ENCODE results near the gene SORCS3. TPM values are rescaled to one million over a fixed set of nuclear protein-coding genes. Genes with fewer than 3 reads are reported as not detected.

The SORCS3 gene
- total and polyA plus RNA-seq, 2 donors (not counting 1 experiment from before 2014, with no cell fraction given): not detected

- no peaks in the 10 kb centered on the region for H3K9me3 Mint-ChIP-seq (ENCODE audit: insufficient read depth)
- intact Hi-C loops (cut with micrococcal nuclease): no loop called here
- no peak overlapping the region for H3K27ac Mint-ChIP-seq
- Histone ChIP-seq H4K20me1 (ENCODE audit: control insufficient read depth, insufficient read depth, low read length, poor library complexity, severe bottlenecking) (no peaks in the 10 kb centered on the region), H3K4me2 (replicated peaks; ENCODE audit: low read depth, low read length, poor library complexity, severe bottlenecking) (no peak overlapping the region), H3K36me3 (replicated peaks in 1 of 2; ENCODE audit: control extremely low read depth in 1 of 2, control insufficient read depth in 1 of 2, extremely low read depth in 1 of 2, insufficient read depth in 2 of 2, low read length in 1 of 2) (no peaks in the 10 kb centered on the region), H3K9me3 (ENCODE audit: control extremely low read depth in 1 of 3, control insufficient read depth in 2 of 3, insufficient read depth in 1 of 3, low read length in 2 of 3) (peaks cover 0 to 3% (median 0%) of the 10 kb centered on the region in 3 donors), H3K79me2 (ENCODE audit: control insufficient read depth, insufficient read depth, low read length) (no peaks in the 10 kb centered on the region), H3K4me1 (ENCODE audit: control insufficient read depth in 2 of 2, insufficient read depth in 2 of 2, low read length in 2 of 2) (no peaks in the 10 kb centered on the region), H3K27ac (ENCODE audit: low read length in 2 of 2) (no peak overlapping the region), H3K4me3 (ENCODE audit: control extremely low read depth in 1 of 5, extremely low read depth in 1 of 5, insufficient read depth in 1 of 5, low read depth in 2 of 5, low read length in 4 of 5) (no peak overlapping the region), H3K9ac (ENCODE audit: low read length) (no peak overlapping the region), H3K27me3 (replicated peaks in 1 of 4; ENCODE audit: control extremely low read depth in 1 of 4, control insufficient read depth in 3 of 4, insufficient read depth in 4 of 4, low read length in 3 of 4) (no peaks in the 10 kb centered on the region), H2AFZ (ENCODE audit: insufficient read depth, low read depth, low read length, poor library complexity, severe bottlenecking) (no peak overlapping the region)
- WGBS (ENCODE audit: insufficient coverage): 50% methylated on average over 3 of the region's 5 CpGs
- DNase-seq: no peak
- ChIA-PET POLR2A (no interaction called here), CTCF (no interaction called here)
- ATAC-seq (ENCODE audit: low read depth): no peak
- TF ChIP-seq CTCF (IDR thresholded peaks at IDR 0.05) (no peak), EZH2 (IDR thresholded peaks at IDR 0.05; ENCODE audit: borderline replicate concordance, insufficient read depth, low read depth, low read length, poor library complexity, severe bottlenecking) (no peak)
- H3K27me3 Mint-ChIP-seq: no peaks in the 10 kb centered on the region
- H3K4me3 Mint-ChIP-seq: no peak overlapping the region
- H3K4me1 Mint-ChIP-seq: no peaks in the 10 kb centered on the region
Observed at GRCh38 chr10:105063796-105064195, 422.7 kb downstream of the SORCS3 start.

GRCh38 chr10:105068497-105068896 is 427.4 kb downstream of the SORCS3 start:
- Histone ChIP-seq H3K4me1 (ENCODE audit: control insufficient read depth in 2 of 2, insufficient read depth in 2 of 2, low read length in 2 of 2) (no peaks in the 10 kb centered on the region), H4K20me1 (ENCODE audit: control insufficient read depth, insufficient read depth, low read length, poor library complexity, severe bottlenecking) (no peaks in the 10 kb centered on the region), H3K27me3 (replicated peaks in 1 of 4; ENCODE audit: control extremely low read depth in 1 of 4, control insufficient read depth in 3 of 4, insufficient read depth in 4 of 4, low read length in 3 of 4) (no peaks in the 10 kb centered on the region), H3K79me2 (ENCODE audit: control insufficient read depth, insufficient read depth, low read length) (no peaks in the 10 kb centered on the region), H3K9me3 (ENCODE audit: control extremely low read depth in 1 of 3, control insufficient read depth in 2 of 3, insufficient read depth in 1 of 3, low read length in 2 of 3) (no peaks in the 10 kb centered on the region), H2AFZ (ENCODE audit: insufficient read depth, low read depth, low read length, poor library complexity, severe bottlenecking) (no peak overlapping the region), H3K27ac (ENCODE audit: low read length in 2 of 2) (no peak overlapping the region), H3K4me3 (ENCODE audit: control extremely low read depth in 1 of 5, extremely low read depth in 1 of 5, insufficient read depth in 1 of 5, low read depth in 2 of 5, low read length in 4 of 5) (no peak overlapping the region), H3K9ac (ENCODE audit: low read length) (no peak overlapping the region), H3K4me2 (replicated peaks; ENCODE audit: low read depth, low read length, poor library complexity, severe bottlenecking) (no peak overlapping the region), H3K36me3 (replicated peaks in 1 of 2; ENCODE audit: control extremely low read depth in 1 of 2, control insufficient read depth in 1 of 2, extremely low read depth in 1 of 2, insufficient read depth in 2 of 2, low read length in 1 of 2) (no peaks in the 10 kb centered on the region)
- CTCF ChIA-PET: no interaction called here
- TF ChIP-seq CTCF (IDR thresholded peaks at IDR 0.05): no peak
- no peak for TF ChIP-seq EZH2 (IDR thresholded peaks at IDR 0.05; ENCODE audit: borderline replicate concordance, insufficient read depth, low read depth, low read length, poor library complexity, severe bottlenecking)
- WGBS (ENCODE audit: insufficient coverage): 100% methylated on average over 2 of the region's 3 CpGs
- intact Hi-C loops (cut with micrococcal nuclease): no loop called here
- Mint-ChIP-seq H3K27me3 (no peaks in the 10 kb centered on the region), H3K9me3 (ENCODE audit: insufficient read depth) (peaks cover 3% of the 10 kb centered on the region), H3K27ac (no peak overlapping the region), H3K4me1 (no peaks in the 10 kb centered on the region), H3K4me3 (no peak overlapping the region)
- ATAC-seq (ENCODE audit: low read depth): no peak
- POLR2A ChIA-PET: no interaction called here
- DNase-seq: no peak

All from B cell (primary cell).